ENCODE data around the gene MBP. TPM values are rescaled to one million over a fixed set of nuclear protein-coding genes. Genes with fewer than 3 reads are reported as not detected.

The MBP gene
- total and polyA plus RNA-seq, 2 donors (not counting 3 experiments of a cell fraction or from before 2014, with no cell fraction given), result 1.7 to 2.3 TPM

DNA sequence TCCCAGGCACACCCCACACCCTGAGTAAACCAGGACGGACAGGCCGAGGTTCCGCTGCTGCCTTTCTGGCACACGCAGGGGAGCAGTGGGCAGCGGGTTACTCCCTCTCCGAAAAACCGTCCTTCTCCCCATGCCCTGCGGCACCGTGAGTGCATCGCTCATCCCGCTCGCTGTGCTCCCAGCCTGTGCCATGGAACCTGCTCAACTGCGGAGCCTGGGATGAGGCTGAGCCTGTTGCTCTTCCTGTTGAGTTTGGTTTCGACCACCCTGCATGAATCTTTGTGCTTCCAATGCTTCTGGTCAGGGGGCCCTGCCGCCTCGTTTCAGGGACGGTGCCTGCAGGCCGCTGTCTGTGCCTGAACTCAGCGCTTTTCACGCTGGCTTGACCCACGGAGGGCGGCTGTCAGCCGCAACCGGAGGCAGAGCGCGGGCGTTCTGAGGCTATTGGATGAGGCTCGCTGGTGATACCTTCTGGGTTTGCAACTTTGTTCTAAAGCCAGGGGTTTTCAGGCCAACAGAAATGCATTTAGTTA, 106.7 kb downstream of the MBP start:
- FAIRE-seq, result no peak
- no peak for DNase-seq (ENCODE audit: low read depth, low spot score)
- H4K20me1 ChIP-seq (replicated peaks; ENCODE audit: control insufficient read depth, extremely low read depth, insufficient read depth, low read length), result no peaks in the 10 kb centered on the region
- H3K9me3 ChIP-seq (replicated peaks; ENCODE audit: control insufficient read depth, insufficient read depth, low read length), result no peaks in the 10 kb centered on the region
- H3K9me1 ChIP-seq (replicated peaks; ENCODE audit: control insufficient read depth, extremely low read depth, insufficient read depth, low read length), result no peaks in the 10 kb centered on the region
- no peak overlapping the region for H3K27ac ChIP-seq (ENCODE audit: insufficient read depth, low read depth, low read length)
- no peaks in the 10 kb centered on the region for H3K27me3 ChIP-seq (ENCODE audit: control insufficient read depth in 2 of 2, insufficient read depth in 2 of 2, low read length in 2 of 2)
- BruUV-seq (replicated peaks), result no TSS peak
- no peak overlapping the region for H3K4me2 ChIP-seq (ENCODE audit: insufficient read depth, low read length)
- H3K4me3 ChIP-seq (replicated peaks in 1 of 3; ENCODE audit: insufficient read depth in 1 of 3, low read depth in 1 of 3, low read length in 3 of 3), result no peak overlapping the region
- no peaks in the 10 kb centered on the region for H3K79me2 ChIP-seq (ENCODE audit: control insufficient read depth, insufficient read depth, low read length)
- ChIA-PET POLR2A (no interaction called here), CTCF (interaction anchor here (0.8 to 2.0 kb wide), 2 partner anchors 25 to 112 kb away, joined by 3 to 7 read pairs; no protein-coding TSS in a partner anchor)
- intact Hi-C loops (cut with micrococcal nuclease), result no loop called here
- dilution Hi-C loops (cut with MboI; ENCODE audit: extremely low pct_ligation_motif_present, low sequenced_read_pairs), result no loop called here
- no peak overlapping the region for H3K9ac ChIP-seq (replicated peaks; ENCODE audit: extremely low read depth, insufficient read depth, low read length)
- no peaks in the 10 kb centered on the region for H3K36me3 ChIP-seq (ENCODE audit: control insufficient read depth in 2 of 2, extremely low read depth in 1 of 2, insufficient read depth in 2 of 2, low read length in 2 of 2)
- H2AFZ ChIP-seq (ENCODE audit: low read depth, low read length), result no peak overlapping the region
- TF ChIP-seq EZH2 (IDR thresholded peaks at IDR 0.05; ENCODE audit: borderline replicate concordance, low read depth, low read length, severe bottlenecking) (no peak), FOS (IDR thresholded peaks at IDR 0.05; ENCODE audit: borderline replicate concordance, insufficient read depth, low read length) (no peak), POLR2AphosphoS5 (IDR thresholded peaks at IDR 0.05; ENCODE audit: insufficient read depth, low read depth, low read length) (no peak), MYC (IDR thresholded peaks at IDR 0.05; ENCODE audit: low read depth, low read length) (no peak), POLR2A (IDR thresholded peaks at IDR 0.05; ENCODE audit: low read depth, low read length) (no peak), GATA2 (IDR thresholded peaks at IDR 0.05; ENCODE audit: insufficient read depth, insufficient read length, low read depth, low read length) (no peak), JUN (IDR thresholded peaks at IDR 0.05; ENCODE audit: borderline replicate concordance, insufficient read depth, insufficient read length, low read depth) (no peak)
- TF ChIP-seq, protein P1, sequence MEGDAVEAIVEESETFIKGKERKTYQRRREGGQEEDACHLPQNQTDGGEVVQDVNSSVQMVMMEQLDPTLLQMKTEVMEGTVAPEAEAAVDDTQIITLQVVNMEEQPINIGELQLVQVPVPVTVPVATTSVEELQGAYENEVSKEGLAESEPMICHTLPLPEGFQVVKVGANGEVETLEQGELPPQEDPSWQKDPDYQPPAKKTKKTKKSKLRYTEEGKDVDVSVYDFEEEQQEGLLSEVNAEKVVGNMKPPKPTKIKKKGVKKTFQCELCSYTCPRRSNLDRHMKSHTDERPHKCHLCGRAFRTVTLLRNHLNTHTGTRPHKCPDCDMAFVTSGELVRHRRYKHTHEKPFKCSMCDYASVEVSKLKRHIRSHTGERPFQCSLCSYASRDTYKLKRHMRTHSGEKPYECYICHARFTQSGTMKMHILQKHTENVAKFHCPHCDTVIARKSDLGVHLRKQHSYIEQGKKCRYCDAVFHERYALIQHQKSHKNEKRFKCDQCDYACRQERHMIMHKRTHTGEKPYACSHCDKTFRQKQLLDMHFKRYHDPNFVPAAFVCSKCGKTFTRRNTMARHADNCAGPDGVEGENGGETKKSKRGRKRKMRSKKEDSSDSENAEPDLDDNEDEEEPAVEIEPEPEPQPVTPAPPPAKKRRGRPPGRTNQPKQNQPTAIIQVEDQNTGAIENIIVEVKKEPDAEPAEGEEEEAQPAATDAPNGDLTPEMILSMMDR (IDR thresholded peaks at IDR 0.05; ENCODE audit: extremely low read depth in 1 of 2, insufficient read depth in 1 of 2, low read depth in 1 of 2, low read length in 2 of 2), result no peak
- H3K4me1 ChIP-seq (ENCODE audit: control insufficient read depth, extremely low read depth, insufficient read depth, low read length), result no peaks in the 10 kb centered on the region

Measured in endothelial cell of umbilical vein (primary cell).